Activated CD4-positive, alpha-beta T cell treated with anti-CD3 and anti-CD28 coated beads for 36 hours (primary cell): ENCODE measurements around the gene SH2D2A. TPM values are rescaled to one million over a fixed set of nuclear protein-coding genes. Genes with fewer than 3 reads are reported as not detected.

Experiments
- ATAC-seq: fragments of 200-7000 bp; cut with Tn5 transposase; one replicate; pipeline ENCODE4 v1.10.0; 2021; ENCODE audit warnings: mild to moderate bottlenecking, moderate library complexity
- CTCF ChIA-PET: fragments of 350-600 bp; sonication (Branson Sonifier 250); formaldehyde crosslinking; loops from one replicate; lab custom pipeline; 2021; ENCODE audit warnings: antibody characterized with exemption; lab: Charles Lee
- POLR2A ChIA-PET: fragments of 350-600 bp; sonication (Branson Sonifier 250); formaldehyde crosslinking; loops from one replicate; lab custom pipeline; 2021; ENCODE audit warnings: antibody characterized with exemption, inconsistent platforms; lab: Charles Lee
- DNase-seq: peaks from one replicate; pipeline ENCODE4 v3.0.0-alpha.2; 2020
- H3K27ac Mint-ChIP-seq: one replicate; pipeline ENCODE4 v1.8.0; 2021; ENCODE audit warnings: mixed read lengths
- H3K27me3 Mint-ChIP-seq: one replicate; pipeline ENCODE4 v1.8.0; 2021; ENCODE audit warnings: mixed read lengths
- H3K36me3 Mint-ChIP-seq: one replicate; pipeline ENCODE4 v1.8.0; 2021; ENCODE audit warnings: low read depth, mixed read lengths
- H3K4me1 Mint-ChIP-seq: one replicate; pipeline ENCODE4 v1.8.0; 2021; ENCODE audit warnings: mixed read lengths
- H3K4me3 Mint-ChIP-seq: one replicate; pipeline ENCODE4 v1.8.0; 2021; ENCODE audit warnings: mild to moderate bottlenecking, moderate library complexity, mixed read lengths
- H3K9me3 Mint-ChIP-seq: one replicate; pipeline ENCODE4 v1.8.0; 2021; ENCODE audit warnings: low read depth, mixed read lengths
- intact Hi-C, 2 experiments: fragments of 100-400 bp; cut with DNase I in 1 of 2; cut with micrococcal nuclease in 1 of 2; formaldehyde crosslinking; loops; one replicate each; pipeline versions ENCODE4 v1.14.2 to v1.15.1; 2022 to 2024; cut with DNase I, micrococcal nuclease
- total RNA-seq, 2 experiments: library from RNA; stranded (reverse); gene quantifications; one replicate each; pipeline ENCODE4 v1.2.3, GENCODE V29; 2021

The SH2D2A gene
- total RNA-seq, 2 experiments from 2014 or later = 189 to 211 TPM

- intact Hi-C loops = no loop called here
- DNase-seq (peak; percentile 28), ATAC-seq (peak; percentile 8)
- CTCF ChIA-PET = interaction anchor here (0.5 to 8.2 kb wide), 6 partner anchors 13 to 113 kb away, joined by 3 to 109 read pairs (median 3); partner anchors contain the start of genes NTRK1 and SH2D2A
- no peak overlapping the region for H3K4me3 Mint-ChIP-seq
- peaks cover 24% of the 10 kb centered on the region for H3K4me1 Mint-ChIP-seq
- peaks cover 48% of the 10 kb centered on the region for H3K36me3 Mint-ChIP-seq
- POLR2A ChIA-PET = interaction anchor here (0.8 to 1.6 kb wide), 2 partner anchors 11 to 57 kb away, joined by 3 read pairs; no protein-coding TSS in a partner anchor
- H3K27ac Mint-ChIP-seq = no peak overlapping the region
- no peaks in the 10 kb centered on the region for H3K27me3 Mint-ChIP-seq
- H3K9me3 Mint-ChIP-seq = no peaks in the 10 kb centered on the region
Observed at GRCh38 chr1:156803086-156803851, 13.4 kb downstream of the SH2D2A start.

GRCh38 chr1:156802421-156802935 is 14.2 kb downstream of the SH2D2A start:
- no peak for ATAC-seq
- intact Hi-C loops = no loop called here
- Mint-ChIP-seq H3K4me1 (peaks cover 16% of the 10 kb centered on the region), H3K4me3 (no peak overlapping the region), H3K27me3 (no peaks in the 10 kb centered on the region), H3K36me3 (peaks cover 46% of the 10 kb centered on the region), H3K9me3 (no peaks in the 10 kb centered on the region), H3K27ac (peak overlapping the region; percentile 7)
- no peak for DNase-seq
- ChIA-PET POLR2A (interaction anchor here (0.8 to 1.6 kb wide), 2 partner anchors 11 to 57 kb away, joined by 3 read pairs; no protein-coding TSS in a partner anchor), CTCF (interaction anchor here (0.5 to 8.2 kb wide), 7 partner anchors 14 to 113 kb away, joined by 3 to 109 read pairs (median 3); partner anchors contain the start of genes NTRK1 and SH2D2A)

GRCh38 chr1:156801409-156802121 is 15.1 kb downstream of the SH2D2A start:
- H3K9me3 Mint-ChIP-seq = no peaks in the 10 kb centered on the region
- CTCF ChIA-PET = interaction anchor here (0.8 to 8.2 kb wide), 9 partner anchors 9 to 90 kb away, joined by 3 to 109 read pairs (median 4); partner anchors contain the start of genes NTRK1 and PEAR1
- peak overlapping the region; percentile 78 for H3K27ac Mint-ChIP-seq
- H3K4me3 Mint-ChIP-seq = no peak overlapping the region
- ATAC-seq = no peak
- no peaks in the 10 kb centered on the region for H3K27me3 Mint-ChIP-seq
- POLR2A ChIA-PET = interaction anchor here (1.6 kb wide), 1 partner anchor 58 kb away, joined by 3 read pairs; no protein-coding TSS in a partner anchor
- peak; percentile 11 for DNase-seq
- H3K36me3 Mint-ChIP-seq = peaks cover 43% of the 10 kb centered on the region
- H3K4me1 Mint-ChIP-seq = peaks cover 8% of the 10 kb centered on the region
- intact Hi-C loops = loop anchor here in 1 of 2 experiments (2.0 kb wide), 1 partner anchor 13 kb away; no protein-coding TSS in a partner anchor

GRCh38 chr1:156797212-156797871 is 19.3 kb downstream of the SH2D2A start:
- Mint-ChIP-seq H3K9me3 (no peaks in the 10 kb centered on the region), H3K4me3 (no peak overlapping the region), H3K4me1 (peaks cover 7% of the 10 kb centered on the region), H3K27ac (no peak overlapping the region), H3K36me3 (peaks cover 67% of the 10 kb centered on the region), H3K27me3 (no peaks in the 10 kb centered on the region)
- POLR2A ChIA-PET = no interaction called here
- DNase-seq = peak; percentile 75
- intact Hi-C loops = loop anchor here (1.0 to 2.0 kb wide), 4 partner anchors 41 to 129 kb away; partner anchors contain the start of gene NTRK1 (in 2 of the 2)
- CTCF ChIA-PET = interaction anchor here (0.7 to 8.2 kb wide), 19 partner anchors 11 to 131 kb away, joined by 3 to 109 read pairs (median 4); partner anchors contain the start of genes NTRK1 and PEAR1
- peak; percentile 84 for ATAC-seq

GRCh38 chr1:156796340-156797097 is 20.1 kb downstream of the SH2D2A start:
- ChIA-PET CTCF (interaction anchor here (0.7 to 8.2 kb wide), 18 partner anchors 10 to 136 kb away, joined by 3 to 109 read pairs (median 4); partner anchors contain the start of genes NTRK1 and PEAR1), POLR2A (no interaction called here)
- Mint-ChIP-seq H3K9me3 (no peaks in the 10 kb centered on the region), H3K36me3 (peaks cover 72% of the 10 kb centered on the region), H3K27ac (no peak overlapping the region), H3K4me3 (no peak overlapping the region), H3K4me1 (peaks cover 5% of the 10 kb centered on the region), H3K27me3 (no peaks in the 10 kb centered on the region)
- intact Hi-C loops = loop anchor here (1.0 to 2.0 kb wide), 4 partner anchors 42 to 130 kb away; partner anchors contain the start of gene NTRK1 (in 2 of the 2)
- no peak for ATAC-seq
- no peak for DNase-seq

- no peak for ATAC-seq
- DNase-seq = no peak
- ChIA-PET CTCF (interaction anchor here (0.9 to 8.2 kb wide), 14 partner anchors 9 to 135 kb away, joined by 3 to 109 read pairs (median 4); partner anchors contain the start of genes NTRK1 and PEAR1), POLR2A (interaction anchor here (0.6 kb wide), 1 partner anchor 21 kb away, joined by 4 read pairs; no protein-coding TSS in a partner anchor)
- Mint-ChIP-seq H3K4me1 (no peaks in the 10 kb centered on the region), H3K27me3 (no peaks in the 10 kb centered on the region), H3K4me3 (no peak overlapping the region), H3K36me3 (peaks cover 69% of the 10 kb centered on the region), H3K9me3 (no peaks in the 10 kb centered on the region), H3K27ac (no peak overlapping the region)
- intact Hi-C loops = loop anchor here in 1 of 2 experiments (2.0 kb wide), 2 partner anchors 43 to 131 kb away; no protein-coding TSS in a partner anchor
Observed at GRCh38 chr1:156795787-156796186, 20.9 kb downstream of the SH2D2A start.

- POLR2A ChIA-PET = interaction anchor here (0.5 to 0.6 kb wide), 2 partner anchors 10 to 20 kb away, joined by 3 to 4 read pairs; no protein-coding TSS in a partner anchor
- peaks cover 64% of the 10 kb centered on the region for H3K36me3 Mint-ChIP-seq
- no peaks in the 10 kb centered on the region for H3K9me3 Mint-ChIP-seq
- no peak overlapping the region for H3K27ac Mint-ChIP-seq
- ATAC-seq = no peak
- H3K4me1 Mint-ChIP-seq = no peaks in the 10 kb centered on the region
- DNase-seq = no peak
- intact Hi-C loops = no loop called here
- no peaks in the 10 kb centered on the region for H3K27me3 Mint-ChIP-seq
- CTCF ChIA-PET = interaction anchor here (0.9 to 8.2 kb wide), 12 partner anchors 9 to 135 kb away, joined by 3 to 109 read pairs (median 9); partner anchors contain the start of genes NTRK1 and PEAR1
- no peak overlapping the region for H3K4me3 Mint-ChIP-seq
Observed at GRCh38 chr1:156795374-156795733, 21.3 kb downstream of the SH2D2A start.

GRCh38 chr1:156794506-156795373 is 21.9 kb downstream of the SH2D2A start:
- no peak overlapping the region for H3K27ac Mint-ChIP-seq
- no peaks in the 10 kb centered on the region for H3K27me3 Mint-ChIP-seq
- no peak for ATAC-seq
- H3K36me3 Mint-ChIP-seq = peaks cover 64% of the 10 kb centered on the region
- no peaks in the 10 kb centered on the region for H3K9me3 Mint-ChIP-seq
- DNase-seq = no peak
- ChIA-PET POLR2A (interaction anchor here (0.5 to 0.6 kb wide), 2 partner anchors 11 to 20 kb away, joined by 3 to 4 read pairs; no protein-coding TSS in a partner anchor), CTCF (interaction anchor here (0.9 to 7.9 kb wide), 9 partner anchors 8 to 133 kb away, joined by 3 to 61 read pairs (median 5); partner anchors contain the start of genes NTRK1 and PEAR1)
- intact Hi-C loops = no loop called here
- no peaks in the 10 kb centered on the region for H3K4me1 Mint-ChIP-seq
- no peak overlapping the region for H3K4me3 Mint-ChIP-seq
